Measurements from ENCODE around the gene GSC. TPM values are rescaled to one million over a fixed set of nuclear protein-coding genes. Genes with fewer than 3 reads are reported as not detected.
A peak's percentile ranks its signal among the peaks of the same experiment; 100 is the strongest.

Gene GSC
- polyA plus RNA-seq, 4 donors: not detected

- Histone ChIP-seq H3K4me3 (ENCODE audit: low read depth in 1 of 3, low read length in 3 of 3) (no peak overlapping the region), H3K9me3 (ENCODE audit: control insufficient read depth in 2 of 2, insufficient read depth in 1 of 2, low read depth in 1 of 2, low read length in 1 of 2) (no peaks in the 10 kb centered on the region), H3K4me1 (ENCODE audit: control insufficient read depth in 3 of 3, insufficient read depth in 2 of 3, low read depth in 1 of 3, low read length in 2 of 3) (peaks cover 0 to 1% (median 0%) of the 10 kb centered on the region in 3 donors), H3K27ac (ENCODE audit: low read depth in 1 of 3, low read length in 2 of 3) (no peak overlapping the region), H3K27me3 (ENCODE audit: control insufficient read depth in 3 of 3, insufficient read depth in 3 of 3, low read length in 3 of 3) (peaks cover 6 to 87% (median 43%) of the 10 kb centered on the region in 3 donors), H3K36me3 (ENCODE audit: control insufficient read depth in 3 of 3, insufficient read depth in 2 of 3, low read depth in 1 of 3, low read length in 3 of 3) (no peaks in the 10 kb centered on the region)
- FAIRE-seq (no peak), DNase-seq (peak in 1 of 2 donors; percentile 6)
- 8 to 16% (median 10%) methylated on average over 11 of the region's 11 CpGs for WGBS, 3 donors
Observed at GRCh38 chr14:94774344-94775090, 4.6 kb upstream of the GSC start.

- Histone ChIP-seq H3K27me3 (ENCODE audit: control insufficient read depth in 3 of 3, insufficient read depth in 3 of 3, low read length in 3 of 3) (peaks cover 6 to 89% (median 49%) of the 10 kb centered on the region in 3 donors), H3K4me1 (ENCODE audit: control insufficient read depth in 3 of 3, insufficient read depth in 2 of 3, low read depth in 1 of 3, low read length in 2 of 3) (peaks cover 0 to 3% (median 0%) of the 10 kb centered on the region in 3 donors), H3K36me3 (ENCODE audit: control insufficient read depth in 3 of 3, insufficient read depth in 2 of 3, low read depth in 1 of 3, low read length in 3 of 3) (no peaks in the 10 kb centered on the region), H3K9me3 (ENCODE audit: control insufficient read depth in 2 of 2, insufficient read depth in 1 of 2, low read depth in 1 of 2, low read length in 1 of 2) (no peaks in the 10 kb centered on the region), H3K4me3 (ENCODE audit: low read depth in 1 of 3, low read length in 3 of 3) (no peak overlapping the region), H3K27ac (ENCODE audit: low read depth in 1 of 3, low read length in 2 of 3) (no peak overlapping the region)
- peak in 1 of 2 donors; percentile 21 for DNase-seq
- WGBS, 3 donors: 10 to 18% (median 14%) methylated on average over 36 of the region's 36 CpGs
- FAIRE-seq: no peak
Observed at GRCh38 chr14:94773655-94774343, 3.9 kb upstream of the GSC start.

GRCh38 chr14:94773061-94773648 lies 3.2 kb upstream of the GSC start:
- DNase-seq: peak in 1 of 2 donors; percentile 42

GRCh38 chr14:94772548-94772947 lies 2.6 kb upstream of the GSC start:
- FAIRE-seq (no peak), DNase-seq (no peak)
- Histone ChIP-seq H3K4me1 (ENCODE audit: control insufficient read depth in 3 of 3, insufficient read depth in 2 of 3, low read depth in 1 of 3, low read length in 2 of 3) (peaks cover 0 to 3% (median 0%) of the 10 kb centered on the region in 3 donors), H3K27me3 (ENCODE audit: control insufficient read depth in 3 of 3, insufficient read depth in 3 of 3, low read length in 3 of 3) (peaks cover 13 to 93% (median 55%) of the 10 kb centered on the region in 3 donors), H3K4me3 (ENCODE audit: low read depth in 1 of 3, low read length in 3 of 3) (no peak overlapping the region), H3K27ac (ENCODE audit: low read depth in 1 of 3, low read length in 2 of 3) (no peak overlapping the region), H3K36me3 (ENCODE audit: control insufficient read depth in 3 of 3, insufficient read depth in 2 of 3, low read depth in 1 of 3, low read length in 3 of 3) (no peaks in the 10 kb centered on the region), H3K9me3 (ENCODE audit: control insufficient read depth in 2 of 2, insufficient read depth in 1 of 2, low read depth in 1 of 2, low read length in 1 of 2) (no peaks in the 10 kb centered on the region)
- WGBS, 3 donors: 15 to 32% (median 23%) methylated on average over 8 of the region's 8 CpGs

More at GRCh38 chr14:94773061-94773648, 3.2 kb upstream of the GSC start:
- Histone ChIP-seq H3K36me3 (ENCODE audit: control insufficient read depth in 3 of 3, insufficient read depth in 2 of 3, low read depth in 1 of 3, low read length in 3 of 3) (no peaks in the 10 kb centered on the region), H3K9me3 (ENCODE audit: control insufficient read depth in 2 of 2, insufficient read depth in 1 of 2, low read depth in 1 of 2, low read length in 1 of 2) (no peaks in the 10 kb centered on the region), H3K27me3 (ENCODE audit: control insufficient read depth in 3 of 3, insufficient read depth in 3 of 3, low read length in 3 of 3) (peaks cover 11 to 89% (median 52%) of the 10 kb centered on the region in 3 donors), H3K4me3 (ENCODE audit: low read depth in 1 of 3, low read length in 3 of 3) (no peak overlapping the region), H3K27ac (ENCODE audit: low read depth in 1 of 3, low read length in 2 of 3) (no peak overlapping the region), H3K4me1 (ENCODE audit: control insufficient read depth in 3 of 3, insufficient read depth in 2 of 3, low read depth in 1 of 3, low read length in 2 of 3) (peaks cover 0 to 3% (median 0%) of the 10 kb centered on the region in 3 donors)
- WGBS, 3 donors: 6 to 11% (median 7%) methylated on average over 42 of the region's 42 CpGs
- no peak for FAIRE-seq

DNA sequence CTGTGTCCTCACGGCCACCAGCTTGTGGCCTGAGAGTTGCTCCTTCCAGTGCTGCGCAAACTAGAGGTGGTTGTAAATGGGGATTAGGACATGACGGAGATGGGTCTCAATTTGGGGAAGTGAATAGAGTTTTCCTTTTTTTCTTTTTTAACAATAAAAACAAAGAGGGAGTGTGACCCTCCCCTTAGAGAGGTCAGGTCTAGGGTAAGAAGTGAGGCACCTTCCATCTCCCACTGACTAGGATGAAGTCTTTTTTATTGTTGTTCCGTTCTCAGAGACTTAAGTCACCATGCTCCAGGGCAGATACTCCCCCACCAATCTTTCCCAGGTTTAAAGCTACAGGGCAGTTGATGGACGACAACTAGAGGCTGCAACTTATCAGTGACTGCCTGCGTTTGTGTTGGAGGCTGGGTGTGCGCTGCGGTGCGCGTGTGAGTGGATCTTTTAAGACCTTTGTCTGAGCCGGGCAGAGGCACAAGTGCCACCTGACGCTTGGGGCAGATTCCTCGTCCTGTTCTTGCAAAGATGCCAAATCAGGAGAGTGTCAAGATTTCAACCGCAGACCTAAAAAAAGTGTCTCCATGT lies 2.1 kb upstream of the GSC start:
- Histone ChIP-seq H3K36me3 (ENCODE audit: control insufficient read depth in 3 of 3, insufficient read depth in 2 of 3, low read depth in 1 of 3, low read length in 3 of 3) (no peaks in the 10 kb centered on the region), H3K4me3 (ENCODE audit: low read depth in 1 of 3, low read length in 3 of 3) (no peak overlapping the region), H3K27me3 (ENCODE audit: control insufficient read depth in 3 of 3, insufficient read depth in 3 of 3, low read length in 3 of 3) (peaks cover 17 to 94% (median 60%) of the 10 kb centered on the region in 3 donors), H3K27ac (ENCODE audit: low read depth in 1 of 3, low read length in 2 of 3) (no peak overlapping the region), H3K9me3 (ENCODE audit: control insufficient read depth in 2 of 2, insufficient read depth in 1 of 2, low read depth in 1 of 2, low read length in 1 of 2) (no peaks in the 10 kb centered on the region), H3K4me1 (ENCODE audit: control insufficient read depth in 3 of 3, insufficient read depth in 2 of 3, low read depth in 1 of 3, low read length in 2 of 3) (peaks cover 0 to 3% (median 0%) of the 10 kb centered on the region in 3 donors)
- DNase-seq: peak in 1 of 2 donors; percentile 5
- 10 to 12% (median 11%) methylated on average over 14 of the region's 14 CpGs for WGBS, 3 donors
- no peak for FAIRE-seq

DNA sequence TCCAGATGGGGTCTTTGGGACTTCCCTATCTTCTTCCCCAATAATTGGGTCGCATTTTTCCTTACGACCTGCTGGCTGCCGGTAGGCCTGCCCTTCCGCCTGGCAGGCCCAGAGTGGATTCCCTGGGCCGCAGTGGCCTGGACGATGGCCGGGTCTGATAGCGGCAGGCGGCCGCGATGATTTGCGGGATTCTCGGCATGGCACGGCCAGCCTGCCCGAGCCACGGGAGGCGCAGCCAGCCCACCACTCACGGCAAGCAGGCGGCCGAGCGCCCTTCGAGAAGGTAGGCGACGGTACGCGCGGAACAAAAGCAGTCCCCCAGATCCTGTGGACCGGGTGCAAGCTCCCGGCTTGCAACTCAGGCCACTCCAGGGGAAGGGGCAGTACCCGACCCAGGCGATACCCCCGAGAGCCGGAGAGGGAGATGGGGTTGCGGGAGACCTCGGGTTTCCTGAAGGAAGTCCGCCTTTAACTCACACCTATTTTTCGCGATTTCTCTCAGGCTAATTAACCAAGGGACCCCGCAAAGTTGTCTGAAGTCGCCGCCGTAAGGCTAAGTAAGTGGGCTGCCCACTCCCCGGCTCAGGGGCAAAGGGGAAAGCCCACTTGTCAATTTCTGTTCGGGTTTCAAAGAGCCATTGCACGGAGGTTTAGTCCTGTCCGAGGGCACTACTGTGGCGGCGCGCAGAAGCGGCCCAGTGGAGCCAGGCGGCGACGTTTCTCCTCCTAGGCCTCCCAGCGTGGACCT lies 1.4 kb upstream of the GSC start:
- no peak overlapping the region for H3K4me3 ChIP-seq (ENCODE audit: low read depth in 1 of 3, low read length in 3 of 3)
- no peak overlapping the region for H3K27ac ChIP-seq (ENCODE audit: low read depth in 1 of 3, low read length in 2 of 3)
- H3K36me3 ChIP-seq (ENCODE audit: control insufficient read depth in 3 of 3, insufficient read depth in 2 of 3, low read depth in 1 of 3, low read length in 3 of 3): no peaks in the 10 kb centered on the region
- peaks cover 17 to 93% (median 59%) of the 10 kb centered on the region in 3 donors for H3K27me3 ChIP-seq (ENCODE audit: control insufficient read depth in 3 of 3, insufficient read depth in 3 of 3, low read length in 3 of 3)
- WGBS, 3 donors: 9 to 20% (median 11%) methylated on average over 54 of the region's 54 CpGs
- DNase-seq (peak in 1 of 2 donors; percentile 33), FAIRE-seq (no peak)
- H3K9me3 ChIP-seq (ENCODE audit: control insufficient read depth in 2 of 2, insufficient read depth in 1 of 2, low read depth in 1 of 2, low read length in 1 of 2): no peaks in the 10 kb centered on the region
- peaks cover 0 to 3% (median 0%) of the 10 kb centered on the region in 3 donors for H3K4me1 ChIP-seq (ENCODE audit: control insufficient read depth in 3 of 3, insufficient read depth in 2 of 3, low read depth in 1 of 3, low read length in 2 of 3)

DNA sequence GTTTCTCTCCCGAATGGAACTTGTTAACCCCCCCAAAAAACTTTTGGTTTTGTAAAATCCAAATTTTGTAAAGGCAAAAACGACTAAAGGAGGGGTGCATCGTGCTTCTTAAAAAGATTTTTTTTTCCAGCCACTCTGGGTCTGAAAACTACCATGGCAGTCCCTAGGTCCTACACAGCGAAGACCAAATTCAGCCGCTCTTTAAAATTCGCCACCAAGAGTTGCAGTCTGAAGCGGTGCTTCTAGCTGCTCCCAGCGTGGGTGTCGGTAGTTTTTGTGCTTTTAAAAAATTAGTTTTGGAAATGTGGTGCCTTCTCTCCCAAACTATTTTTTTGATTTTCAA lies 873 bp upstream of the GSC start:
- Histone ChIP-seq H3K4me1 (ENCODE audit: control insufficient read depth in 3 of 3, insufficient read depth in 2 of 3, low read depth in 1 of 3, low read length in 2 of 3) (peaks cover 0 to 3% (median 0%) of the 10 kb centered on the region in 3 donors), H3K27me3 (ENCODE audit: control insufficient read depth in 3 of 3, insufficient read depth in 3 of 3, low read length in 3 of 3) (peaks cover 17 to 93% (median 59%) of the 10 kb centered on the region in 3 donors), H3K27ac (ENCODE audit: low read depth in 1 of 3, low read length in 2 of 3) (no peak overlapping the region), H3K9me3 (ENCODE audit: control insufficient read depth in 2 of 2, insufficient read depth in 1 of 2, low read depth in 1 of 2, low read length in 1 of 2) (no peaks in the 10 kb centered on the region), H3K4me3 (ENCODE audit: low read depth in 1 of 3, low read length in 3 of 3) (no peak overlapping the region), H3K36me3 (ENCODE audit: control insufficient read depth in 3 of 3, insufficient read depth in 2 of 3, low read depth in 1 of 3, low read length in 3 of 3) (no peaks in the 10 kb centered on the region)
- no peak for DNase-seq
- WGBS, 3 donors: 21 to 31% (median 26%) methylated on average over 9 of the region's 9 CpGs
- no peak for FAIRE-seq
